Fibroblast of lung (primary cell): ENCODE results near the gene PCBP3. TPM values are rescaled to one million over a fixed set of nuclear protein-coding genes. Genes with fewer than 3 reads are reported as not detected.
"Not testable (repeated sequence)": the region's sequence is repeated elsewhere in the genome, so short reads cannot be mapped to it uniquely, and the experiment has no call there.

Experiments used
- DNase-seq, 2 donors: peaks; one replicate each; pipeline versions ENCODE4 v3.0.0 to v3.0.0-alpha.2; 2010; ENCODE audit warnings: low read depth in 2 of 2
- H2AFZ ChIP-seq: 2 replicates; pipeline ENCODE4 v1.5.1; 2012; ENCODE audit warnings: low read length, control low read depth, inconsistent platforms
- H3K27ac ChIP-seq: 2 replicates; pipeline ENCODE4 v1.5.1; 2011; ENCODE audit warnings: low read length, control low read depth; ENCODE audit not compliant: insufficient read depth
- H3K27me3 ChIP-seq: 2 replicates; pipeline ENCODE4 v1.5.1; 2011; ENCODE audit warnings: mild to moderate bottlenecking, low read length; ENCODE audit not compliant: control insufficient read depth, insufficient read depth
- H3K36me3 ChIP-seq: 2 replicates; pipeline ENCODE4 v1.5.1; 2011; ENCODE audit warnings: low read length; ENCODE audit not compliant: control insufficient read depth, insufficient read depth
- H3K4me1 ChIP-seq: 2 replicates; pipeline ENCODE4 v1.5.1; 2011; ENCODE audit warnings: low read length; ENCODE audit not compliant: control insufficient read depth, insufficient read depth; ENCODE audit errors: extremely low read depth
- H3K4me2 ChIP-seq: 2 replicates; pipeline ENCODE4 v1.5.1; 2011; ENCODE audit warnings: low read length, control low read depth; ENCODE audit not compliant: insufficient read depth; ENCODE audit errors: extremely low read depth
- H3K4me3 ChIP-seq, 4 experiments: fragments of 200-600 bp in 1 of 4; sonication (generic) in 1 of 4; replicated peaks in 1 of 4; 2 replicates each; pipeline ENCODE4 v1.5.1; 2011 to 2016; ENCODE audit warnings: low read length in 4 of 4, low read depth in 3 of 4, mild to moderate bottlenecking in 3 of 4, control low read depth in 2 of 4, inconsistent platforms in 1 of 4, mixed read lengths in 1 of 4; ENCODE audit not compliant: insufficient read depth in 1 of 4; ENCODE audit errors: control extremely low read depth in 1 of 4
- H3K79me2 ChIP-seq: 2 replicates; pipeline ENCODE4 v1.5.1; 2012; ENCODE audit warnings: mild to moderate bottlenecking, low read length, inconsistent platforms; ENCODE audit not compliant: control insufficient read depth, insufficient read depth
- H3K9ac ChIP-seq: 2 replicates; pipeline ENCODE4 v1.5.1; 2011; ENCODE audit warnings: mild to moderate bottlenecking, low read length, control low read depth; ENCODE audit not compliant: insufficient read depth
- H3K9me3 ChIP-seq: 2 replicates; pipeline ENCODE4 v1.5.1; 2012; ENCODE audit warnings: low read depth, low read length; ENCODE audit not compliant: control insufficient read depth, insufficient read depth
- H4K20me1 ChIP-seq: 2 replicates; pipeline ENCODE4 v1.5.1; 2011; ENCODE audit warnings: low read length; ENCODE audit not compliant: control insufficient read depth, insufficient read depth; ENCODE audit errors: extremely low read depth
- CTCF ChIP-seq, 2 donors: IDR thresholded peaks in 1 of 2; conservative IDR thresholded peaks in 1 of 2; 1 replicate in 1 of 2; 2 replicates in 1 of 2; pipeline ENCODE4 v1.5.1; 2011 to 2012; ENCODE audit warnings: low read length in 2 of 2, control low read depth in 1 of 2, inconsistent platforms in 1 of 2, low read depth in 1 of 2, mild to moderate bottlenecking in 1 of 2
- EZH2 ChIP-seq: IDR thresholded peaks from 2 replicates; pipeline ENCODE4 v1.5.1; 2012; ENCODE audit warnings: low read length, control low read depth, mild to moderate bottlenecking; ENCODE audit errors: missing control alignments
- polyA plus RNA-seq, 2 donors: library from polyadenylated mRNA; depleted of rRNA in 1 of 2; stranded (reverse) in 1 of 2; unstranded in 1 of 2; fragments of >200 nt; gene quantifications; 2 replicates each; pipeline ENCODE4 v1.2.1, GENCODE V29; 2011 to 2012; ENCODE audit warnings: missing spikeins in 1 of 2
- total RNA-seq: library from RNA; depleted of rRNA; stranded (reverse); fragments of >200 nt; gene quantifications from 2 replicates; pipeline ENCODE4 v1.2.1, GENCODE V29; 2014

The PCBP3 gene
- total and polyA plus RNA-seq, 2 donors (not counting 1 experiment from before 2014, with no cell fraction given), result 0.51 to 1.7 TPM

GRCh38 chr21:45974073-45975019, 330.8 kb downstream of the PCBP3 start:
- no peak for TF ChIP-seq EZH2
- no peak for TF ChIP-seq CTCF (conservative IDR thresholded peaks at IDR 0.05 in 1 of 2, IDR thresholded peaks at IDR 0.05 in 1 of 2; ENCODE audit: low read depth in 1 of 2, low read length in 2 of 2)
- Histone ChIP-seq H4K20me1 (no peaks in the 10 kb centered on the region), H3K4me2 (peak overlapping the region; percentile 78), H3K27me3 (no peaks in the 10 kb centered on the region), H3K79me2 (no peaks in the 10 kb centered on the region), H3K4me3 (peak overlapping the region; percentile 19 to 58 (median 30)), H3K9me3 (no peaks in the 10 kb centered on the region), H3K36me3 (no peaks in the 10 kb centered on the region), H3K27ac (peak overlapping the region; percentile 96), H3K9ac (peak overlapping the region; percentile 83), H3K4me1 (peaks cover 39% of the 10 kb centered on the region), H2AFZ (no peak overlapping the region)
- DNase-seq, result peak; percentile 84

GRCh38 chr21:45975020-45975666, 331.6 kb downstream of the PCBP3 start:
- Histone ChIP-seq H3K27ac (peak overlapping the region; percentile 96), H3K4me3 (peak overlapping the region in 3 of 4 experiments; percentile 0 to 58 (median 7)), H3K9ac (peak overlapping the region; percentile 83), H2AFZ (no peak overlapping the region), H4K20me1 (no peaks in the 10 kb centered on the region), H3K9me3 (no peaks in the 10 kb centered on the region), H3K27me3 (no peaks in the 10 kb centered on the region), H3K79me2 (no peaks in the 10 kb centered on the region), H3K4me2 (peak overlapping the region; percentile 78), H3K4me1 (peaks cover 39% of the 10 kb centered on the region), H3K36me3 (no peaks in the 10 kb centered on the region)
- TF ChIP-seq CTCF (conservative IDR thresholded peaks at IDR 0.05 in 1 of 2, IDR thresholded peaks at IDR 0.05 in 1 of 2; ENCODE audit: low read depth in 1 of 2, low read length in 2 of 2), result no peak
- TF ChIP-seq EZH2, result no peak
- DNase-seq, result peak in 1 of 2 donors; percentile 63

DNA sequence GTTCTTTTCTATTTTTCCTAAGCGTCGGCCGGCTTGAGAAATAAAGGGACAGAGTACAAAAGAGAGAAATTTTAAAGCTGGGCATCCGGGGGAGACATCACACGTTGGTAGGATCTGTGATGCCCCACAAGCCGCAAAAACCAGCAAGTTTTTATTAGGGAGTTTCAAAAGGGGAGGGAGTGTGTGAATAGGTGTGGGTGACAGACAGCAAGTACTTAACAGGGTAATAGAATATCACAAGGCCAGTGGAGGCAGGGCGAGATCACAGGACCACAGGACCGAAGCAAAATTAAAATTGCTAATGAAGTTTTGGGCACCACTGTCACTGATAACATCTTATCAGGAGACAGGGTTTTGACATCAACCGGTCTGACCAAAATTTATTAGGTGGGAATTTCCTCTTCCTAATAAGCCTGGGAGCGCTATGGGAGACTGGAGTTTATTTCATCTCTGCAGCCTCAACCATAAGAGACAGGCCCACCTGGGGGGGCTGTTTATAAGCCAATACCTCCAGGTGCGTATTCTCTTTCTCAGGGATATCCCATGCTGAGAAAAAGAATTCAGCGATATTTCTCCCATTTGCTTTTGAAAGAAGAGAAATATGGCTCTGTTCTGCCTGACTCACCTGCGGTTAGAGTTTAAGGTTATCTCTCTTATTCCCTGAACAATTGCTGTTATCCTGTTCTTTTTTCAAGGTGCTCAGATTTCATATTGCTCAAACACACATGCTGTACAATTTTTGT, 332.3 kb downstream of the PCBP3 start:
- H2AFZ ChIP-seq, H3K27ac ChIP-seq, H3K36me3 ChIP-seq, H4K20me1 ChIP-seq, H3K4me3 ChIP-seq, DNase-seq, H3K9me3 ChIP-seq, H3K79me2 ChIP-seq, H3K27me3 ChIP-seq, H3K9ac ChIP-seq, H3K4me2 ChIP-seq: not testable (repeated sequence)
- peaks cover 43% of the 10 kb centered on the region for H3K4me1 ChIP-seq
